ENCODE data around the gene POU5F1. TPM values are rescaled to one million over a fixed set of nuclear protein-coding genes. Genes with fewer than 3 reads are reported as not detected.
A peak's percentile ranks its signal among the peaks of the same experiment; 100 is the strongest.
"Not testable (repeated sequence)": the region's sequence is repeated elsewhere in the genome, so short reads cannot be mapped to it uniquely, and the experiment has no call there.

The POU5F1 gene
- total RNA-seq, 1 donor from 2014 or later, result 0.98 TPM

GRCh38 chr6:31203345-31203979 lies 33.0 kb upstream of the POU5F1 start:
- Histone ChIP-seq H3K36me3 (peaks cover 0 to 3% of the 10 kb centered on the region in 2 donors), H3K4me1 (peaks cover 25% of the 10 kb centered on the region), H3K9me3 (no peaks in the 10 kb centered on the region), H3K27me3 (no peaks in the 10 kb centered on the region), H3K27ac (peak overlapping the region; percentile 80), H3K4me3 (peak overlapping the region; percentile 46 to 51)
- no peak for DNase-seq (ENCODE audit: extremely low spot score in 2 of 2)
- TF ChIP-seq POLR2A (IDR thresholded peaks at IDR 0.05) (no peak), POLR2AphosphoS5 (IDR thresholded peaks at IDR 0.05; ENCODE audit: insufficient read depth in 1 of 2, low read depth in 1 of 2) (no peak)
- TF ChIP-seq, protein P1, sequence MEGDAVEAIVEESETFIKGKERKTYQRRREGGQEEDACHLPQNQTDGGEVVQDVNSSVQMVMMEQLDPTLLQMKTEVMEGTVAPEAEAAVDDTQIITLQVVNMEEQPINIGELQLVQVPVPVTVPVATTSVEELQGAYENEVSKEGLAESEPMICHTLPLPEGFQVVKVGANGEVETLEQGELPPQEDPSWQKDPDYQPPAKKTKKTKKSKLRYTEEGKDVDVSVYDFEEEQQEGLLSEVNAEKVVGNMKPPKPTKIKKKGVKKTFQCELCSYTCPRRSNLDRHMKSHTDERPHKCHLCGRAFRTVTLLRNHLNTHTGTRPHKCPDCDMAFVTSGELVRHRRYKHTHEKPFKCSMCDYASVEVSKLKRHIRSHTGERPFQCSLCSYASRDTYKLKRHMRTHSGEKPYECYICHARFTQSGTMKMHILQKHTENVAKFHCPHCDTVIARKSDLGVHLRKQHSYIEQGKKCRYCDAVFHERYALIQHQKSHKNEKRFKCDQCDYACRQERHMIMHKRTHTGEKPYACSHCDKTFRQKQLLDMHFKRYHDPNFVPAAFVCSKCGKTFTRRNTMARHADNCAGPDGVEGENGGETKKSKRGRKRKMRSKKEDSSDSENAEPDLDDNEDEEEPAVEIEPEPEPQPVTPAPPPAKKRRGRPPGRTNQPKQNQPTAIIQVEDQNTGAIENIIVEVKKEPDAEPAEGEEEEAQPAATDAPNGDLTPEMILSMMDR (IDR thresholded peaks at IDR 0.05), result no peak
- intact Hi-C loops (cut with DNase I), result no loop called here

GRCh38 chr6:31202259-31203166 lies 32.0 kb upstream of the POU5F1 start:
- H3K27me3 ChIP-seq, result no peaks in the 10 kb centered on the region
- H3K27ac ChIP-seq, result peak overlapping the region; percentile 80
- intact Hi-C loops (cut with DNase I), result no loop called here
- no peak overlapping the region for H3K4me3 ChIP-seq
- no peaks in the 10 kb centered on the region for H3K9me3 ChIP-seq
- H3K4me1 ChIP-seq, result peaks cover 29% of the 10 kb centered on the region
- TF ChIP-seq POLR2A (IDR thresholded peaks at IDR 0.05), result no peak
- TF ChIP-seq, protein P1 (IDR thresholded peaks at IDR 0.05), result no peak
- no peak for TF ChIP-seq POLR2AphosphoS5 (IDR thresholded peaks at IDR 0.05; ENCODE audit: insufficient read depth in 1 of 2, low read depth in 1 of 2)
- peaks cover 0 to 3% of the 10 kb centered on the region in 2 donors for H3K36me3 ChIP-seq
- DNase-seq (ENCODE audit: extremely low spot score in 2 of 2), result no peak

DNA sequence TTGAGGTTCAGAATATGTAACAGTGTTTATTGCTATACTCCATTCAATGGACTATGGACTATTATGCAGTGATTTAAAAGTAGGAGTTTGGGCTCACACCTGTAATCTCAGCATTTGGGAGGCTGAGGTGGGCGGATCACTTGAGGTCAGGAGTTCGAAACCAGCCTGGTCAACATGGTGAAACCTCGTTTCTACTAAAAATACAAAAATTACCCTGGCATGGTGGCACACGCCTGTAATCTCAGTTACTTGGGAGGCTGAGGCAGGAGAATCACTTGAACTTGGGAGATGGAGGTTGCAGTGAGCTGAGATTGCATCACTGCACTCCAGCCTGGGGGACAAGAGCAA lies 28.6 kb upstream of the POU5F1 start:
- peak overlapping the region; percentile 93 for H3K27ac ChIP-seq
- not testable (repeated sequence) for DNase-seq (ENCODE audit: extremely low spot score in 2 of 2); H3K27me3 ChIP-seq; H3K36me3 ChIP-seq; H3K9me3 ChIP-seq
- peak overlapping the region in 1 of 2 donors; percentile 60 for H3K4me3 ChIP-seq
- intact Hi-C loops (cut with DNase I), result loop anchor here (5.0 kb wide), 1 partner anchor 168 kb away; no protein-coding TSS in a partner anchor
- peaks cover 25% of the 10 kb centered on the region for H3K4me1 ChIP-seq

GRCh38 chr6:31197559-31198305 lies 27.2 kb upstream of the POU5F1 start:
- Histone ChIP-seq H3K36me3 (peaks cover 0 to 3% of the 10 kb centered on the region in 2 donors), H3K27ac (peak overlapping the region; percentile 93), H3K4me1 (peaks cover 12% of the 10 kb centered on the region), H3K9me3 (no peaks in the 10 kb centered on the region), H3K27me3 (no peaks in the 10 kb centered on the region), H3K4me3 (peak overlapping the region; percentile 60 to 71)
- DNase-seq (ENCODE audit: extremely low spot score in 2 of 2), result no peak
- intact Hi-C loops (cut with DNase I), result loop anchor here (5.0 kb wide), 1 partner anchor 170 kb away; no protein-coding TSS in a partner anchor
- peak; percentile 53 to 95 for TF ChIP-seq POLR2AphosphoS5 (IDR thresholded peaks at IDR 0.05; ENCODE audit: insufficient read depth in 1 of 2, low read depth in 1 of 2)
- TF ChIP-seq POLR2A (IDR thresholded peaks at IDR 0.05), result peak in 1 of 2 donors; percentile 71
- TF ChIP-seq, protein P1 (IDR thresholded peaks at IDR 0.05), result no peak

DNA sequence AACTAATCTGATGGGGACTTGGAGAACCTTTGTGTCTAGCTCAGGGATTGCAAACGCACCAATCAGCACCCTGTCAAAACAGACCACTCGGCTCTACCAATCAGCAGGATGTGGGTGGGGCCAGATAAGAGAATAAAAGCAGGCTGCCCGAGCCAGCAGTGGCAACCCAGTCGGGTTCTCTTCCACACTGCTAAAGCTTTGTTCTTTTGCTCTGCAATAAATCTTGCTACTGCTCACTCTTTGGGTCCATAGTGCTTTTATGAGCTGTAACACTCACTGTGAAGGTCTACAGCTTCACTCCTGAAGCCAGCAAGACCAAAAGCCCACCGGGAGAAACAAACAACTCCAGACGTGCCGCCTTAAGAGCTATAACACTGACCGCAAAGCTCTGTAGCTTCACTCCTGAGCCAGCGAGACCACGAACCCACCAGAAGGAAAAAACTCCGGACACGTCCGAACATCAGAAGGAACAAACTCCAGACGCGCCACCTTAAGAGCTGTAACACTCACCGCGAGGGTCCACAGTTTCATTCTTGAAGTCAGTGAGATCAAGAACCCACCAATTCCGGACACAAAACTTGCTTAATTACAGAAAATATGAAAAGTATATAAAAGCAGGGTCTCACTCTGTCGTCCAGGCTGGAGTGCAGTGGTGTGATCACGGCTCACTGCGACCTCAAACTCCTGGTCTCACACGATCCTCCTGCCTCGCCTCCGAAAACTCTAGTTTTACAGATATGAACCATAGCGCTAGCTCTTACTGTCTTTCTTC lies 26.0 kb upstream of the POU5F1 start:
- not testable (repeated sequence) for DNase-seq (ENCODE audit: extremely low spot score in 2 of 2); H3K36me3 ChIP-seq; H3K9me3 ChIP-seq; H3K4me1 ChIP-seq; H3K27me3 ChIP-seq
- Histone ChIP-seq H3K4me3 (peak overlapping the region; percentile 60 to 71), H3K27ac (peak overlapping the region; percentile 93)
- intact Hi-C loops (cut with DNase I), result loop anchor here (5.0 kb wide), 1 partner anchor 171 kb away; no protein-coding TSS in a partner anchor

GRCh38 chr6:31195308-31195979 lies 25.0 kb upstream of the POU5F1 start:
- not testable (repeated sequence) for DNase-seq (ENCODE audit: extremely low spot score in 2 of 2); H3K4me1 ChIP-seq; H3K27me3 ChIP-seq; H3K27ac ChIP-seq; H3K4me3 ChIP-seq; H3K36me3 ChIP-seq; H3K9me3 ChIP-seq
- intact Hi-C loops (cut with DNase I), result loop anchor here (5.0 kb wide), 1 partner anchor 172 kb away; no protein-coding TSS in a partner anchor
